Sigmoid colon (tissue), 7 donors: Measurements from ENCODE around the gene LRP1B. TPM values are rescaled to one million over a fixed set of nuclear protein-coding genes. Genes with fewer than 3 reads are reported as not detected.

ENCODE experiments used
- DNase-seq: peaks from one replicate; pipeline ENCODE4 v3.0.0-alpha.2; 2019
- H3K27ac ChIP-seq, 4 donors: fragments of 200-600 bp; sonication (generic); one replicate each; pipeline ENCODE4 v1.5.1; 2016 to 2019; ENCODE audit warnings: mild to moderate bottlenecking in 1 of 4
- H3K27me3 ChIP-seq, 3 donors: fragments of 200-600 bp; sonication (generic); one replicate each; pipeline ENCODE4 v1.5.1; 2019; ENCODE audit warnings: mild to moderate bottlenecking in 1 of 3
- H3K36me3 ChIP-seq, 4 donors: fragments of 200-600 bp; sonication (generic); one replicate each; pipeline ENCODE4 v1.5.1; 2016 to 2019
- H3K4me1 ChIP-seq, 4 donors: fragments of 200-600 bp; sonication (generic); one replicate each; pipeline ENCODE4 v1.5.1; 2017 to 2019
- H3K4me3 ChIP-seq, 4 donors: fragments of 200-600 bp; sonication (generic); one replicate each; pipeline ENCODE4 v1.5.1; 2017 to 2019; ENCODE audit warnings: mild to moderate bottlenecking in 2 of 4, moderate library complexity in 1 of 4
- H3K9me3 ChIP-seq, 4 donors: fragments of 200-600 bp in 3 of 4; sonication (generic) in 3 of 4; one replicate each; pipeline versions ENCODE4 v1.5.1 to v1.6.1; 2013 to 2019
- CTCF ChIP-seq, 4 experiments: fragments of 450-650 bp in 3 of 4; fragments of 200-600 bp in 1 of 4; IDR thresholded peaks; one replicate each; pipeline ENCODE4 v1.5.1; 2016 to 2019; ENCODE audit warnings: antibody characterized with exemption in 4 of 4, mild to moderate bottlenecking in 3 of 4, moderate library complexity in 2 of 4
- EP300 ChIP-seq, 4 donors: sonication (generic); formaldehyde crosslinking; IDR thresholded peaks; one replicate each; pipeline ENCODE4 v1.6.1; 2017; ENCODE audit warnings: antibody characterized with exemption in 4 of 4
- POLR2A ChIP-seq, 2 donors: fragments of 450-650 bp; IDR thresholded peaks; one replicate each; pipeline ENCODE4 v1.6.1; 2016; ENCODE audit warnings: antibody characterized with exemption in 2 of 2, mild to moderate bottlenecking in 2 of 2, moderate library complexity in 2 of 2
- POLR2AphosphoS5 ChIP-seq, 4 donors: sonication (generic); formaldehyde crosslinking; IDR thresholded peaks; one replicate each; pipeline ENCODE4 v1.6.1; 2017; ENCODE audit warnings: antibody characterized with exemption in 4 of 4
- WGBS, 2 donors: extraction: QIAGEN DNeasy Blood & Tissue Kit; methylation state at CpG; one replicate each; pipeline ENCODE4 v1.1.7; 2013; 5-methylcytosine and 5-hydroxymethylcytosine counted together
- intact Hi-C: fragments of 100-400 bp; cut with DNase I; formaldehyde crosslinking; loops from one replicate; pipeline ENCODE4 v1.15.1; 2023
- polyA plus RNA-seq, 3 donors: library from polyadenylated mRNA; stranded (reverse); fragments of 200-250 nt; gene quantifications; one replicate each; pipeline ENCODE4 v1.2.3, GENCODE V29; 2013
- total RNA-seq, 4 donors: library from RNA; depleted of rRNA; stranded (reverse); fragments of >200 nt; gene quantifications; one replicate each; pipeline ENCODE4 v1.1.0, GENCODE V29; 2016
- donor health status: healthy with polysubstance abuse.
- donor health status: Bipolar disorder and iron deficiency.
- donor health status: healthy.

The LRP1B gene
- total and polyA plus RNA-seq, 7 donors = 0.06 to 5.1 (median 2.0) TPM; not detected in 1

- TF ChIP-seq POLR2AphosphoS5 (IDR thresholded peaks at IDR 0.05) (no peak), POLR2A (IDR thresholded peaks at IDR 0.05) (no peak), CTCF (IDR thresholded peaks at IDR 0.05) (no peak), EP300 (IDR thresholded peaks at IDR 0.05) (no peak)
- WGBS, 2 donors = 81 to 85% methylated on average over 1 of the region's 1 CpG
- no peaks in the 10 kb centered on the region for H3K36me3 ChIP-seq
- DNase-seq = no peak
- H3K27ac ChIP-seq = no peak overlapping the region
- no peaks in the 10 kb centered on the region for H3K4me1 ChIP-seq
- no peaks in the 10 kb centered on the region for H3K9me3 ChIP-seq
- intact Hi-C loops = no loop called here
- H3K27me3 ChIP-seq = no peaks in the 10 kb centered on the region
- no peak overlapping the region for H3K4me3 ChIP-seq
These were observed 1533.0 kb downstream of the LRP1B start for GRCh38 chr2:140597836-140598235.

DNA sequence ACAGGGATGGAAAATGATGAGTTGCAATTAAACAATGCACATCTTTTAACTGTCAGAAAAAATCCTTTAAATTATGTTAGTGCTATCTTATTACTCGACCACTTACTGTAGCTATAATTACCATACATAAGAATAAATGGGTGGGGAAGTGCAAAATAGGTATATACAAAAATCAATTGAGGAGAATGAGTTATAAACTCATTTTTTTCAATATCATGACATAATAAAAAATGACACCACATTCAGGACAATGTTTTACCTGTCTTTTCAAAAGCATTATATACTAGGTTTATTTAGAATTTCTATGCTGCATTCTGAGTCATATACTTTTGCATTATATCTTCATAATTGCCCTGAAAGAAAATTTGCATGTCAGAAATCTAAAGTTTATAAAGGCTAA is 1533.6 kb downstream of the LRP1B start:
- TF ChIP-seq POLR2A (IDR thresholded peaks at IDR 0.05) (no peak), EP300 (IDR thresholded peaks at IDR 0.05) (no peak)
- no peaks in the 10 kb centered on the region for H3K9me3 ChIP-seq
- no peaks in the 10 kb centered on the region for H3K27me3 ChIP-seq
- WGBS, 2 donors = 11 to 58% methylated on average over 1 of the region's 1 CpG
- no peak overlapping the region for H3K27ac ChIP-seq
- DNase-seq = no peak
- no peak overlapping the region for H3K4me3 ChIP-seq
- intact Hi-C loops = no loop called here
- H3K4me1 ChIP-seq = no peaks in the 10 kb centered on the region
- no peaks in the 10 kb centered on the region for H3K36me3 ChIP-seq

DNA sequence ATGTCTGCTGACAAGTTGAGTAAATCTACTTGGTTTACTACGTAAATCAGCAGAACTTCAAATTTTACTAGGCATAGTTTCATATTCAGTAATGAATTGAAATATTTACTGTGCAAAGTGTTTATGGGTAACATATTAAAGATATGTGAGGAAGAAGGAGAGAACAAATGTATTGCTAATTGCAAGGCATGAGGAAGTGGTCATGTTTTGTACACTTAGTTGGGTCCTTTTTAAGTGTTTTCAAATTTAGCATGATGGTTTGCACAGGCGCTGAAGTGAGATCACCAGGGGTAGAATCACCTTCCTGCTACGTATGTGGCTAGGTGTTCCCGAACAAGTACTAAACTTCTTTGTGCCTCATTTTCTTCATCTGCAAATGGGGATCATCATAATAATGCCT is 1534.4 kb downstream of the LRP1B start:
- DNase-seq = no peak
- WGBS, 2 donors = 65 to 75% methylated on average over 4 of the region's 4 CpGs
- Histone ChIP-seq H3K36me3 (no peaks in the 10 kb centered on the region), H3K27ac (no peak overlapping the region), H3K27me3 (no peaks in the 10 kb centered on the region), H3K4me1 (no peaks in the 10 kb centered on the region), H3K9me3 (no peaks in the 10 kb centered on the region), H3K4me3 (no peak overlapping the region)
- intact Hi-C loops = no loop called here
- TF ChIP-seq EP300 (IDR thresholded peaks at IDR 0.05) (no peak), POLR2A (IDR thresholded peaks at IDR 0.05) (no peak), POLR2AphosphoS5 (IDR thresholded peaks at IDR 0.05) (no peak), CTCF (IDR thresholded peaks at IDR 0.05) (no peak)

GRCh38 chr2:140595107-140595506 is 1535.7 kb downstream of the LRP1B start:
- H3K27me3 ChIP-seq = no peaks in the 10 kb centered on the region
- H3K4me1 ChIP-seq = no peaks in the 10 kb centered on the region
- H3K27ac ChIP-seq = no peak overlapping the region
- intact Hi-C loops = no loop called here
- H3K36me3 ChIP-seq = no peaks in the 10 kb centered on the region
- no peaks in the 10 kb centered on the region for H3K9me3 ChIP-seq
- H3K4me3 ChIP-seq = no peak overlapping the region
- TF ChIP-seq POLR2AphosphoS5 (IDR thresholded peaks at IDR 0.05) (no peak), EP300 (IDR thresholded peaks at IDR 0.05) (no peak), CTCF (IDR thresholded peaks at IDR 0.05) (no peak), POLR2A (IDR thresholded peaks at IDR 0.05) (no peak)
- no peak for DNase-seq
- whole genome bisulfite sequencing, 2 donors = 83 to 89% methylated on average over 2 of the region's 2 CpGs

- intact Hi-C loops = no loop called here
- Histone ChIP-seq H3K4me3 (no peak overlapping the region), H3K9me3 (no peaks in the 10 kb centered on the region), H3K27me3 (no peaks in the 10 kb centered on the region), H3K27ac (no peak overlapping the region), H3K4me1 (no peaks in the 10 kb centered on the region), H3K36me3 (no peaks in the 10 kb centered on the region)
- TF ChIP-seq CTCF (IDR thresholded peaks at IDR 0.05) = no peak
- TF ChIP-seq POLR2A (IDR thresholded peaks at IDR 0.05) = no peak
- TF ChIP-seq EP300 (IDR thresholded peaks at IDR 0.05) = no peak
- TF ChIP-seq POLR2AphosphoS5 (IDR thresholded peaks at IDR 0.05) = no peak
- no peak for DNase-seq
- WGBS, 2 donors = 0 to 15% methylated on average over 1 of the region's 1 CpG
These were observed 1537.7 kb downstream of the LRP1B start for GRCh38 chr2:140593132-140593531.
